Endothelial cell of umbilical vein (primary cell): ENCODE measurements around the gene TGFBI.

Source experiments
- CTCF ChIP-seq, 2 donors: IDR thresholded peaks; 1 replicate in 1 of 2; 2 replicates in 1 of 2; pipeline ENCODE4 v1.5.1; 2011; ENCODE audit warnings: low read length in 2 of 2, mild to moderate bottlenecking in 2 of 2, moderate library complexity in 2 of 2, control low read depth in 1 of 2, inconsistent platforms in 1 of 2, low read depth in 1 of 2; ENCODE audit not compliant: insufficient read depth in 1 of 2; ENCODE audit errors: extremely low read depth in 1 of 2
- EZH2 ChIP-seq: IDR thresholded peaks from 2 replicates; pipeline ENCODE4 v1.6.1; 2012; ENCODE audit warnings: borderline replicate concordance, low read depth, mild to moderate bottlenecking, moderate library complexity, low read length, inconsistent platforms; ENCODE audit not compliant: severe bottlenecking
- FOS ChIP-seq: IDR thresholded peaks from 2 replicates; pipeline ENCODE4 v1.6.1; 2011; ENCODE audit warnings: mild to moderate bottlenecking, low read length, moderate library complexity, borderline replicate concordance; ENCODE audit not compliant: insufficient read depth
- GATA2 ChIP-seq: IDR thresholded peaks from 2 replicates; pipeline ENCODE4 v1.7.0; 2011; ENCODE audit warnings: low read depth, mild to moderate bottlenecking, moderate library complexity, mixed read lengths, low read length; ENCODE audit not compliant: insufficient read length, insufficient read depth
- JUN ChIP-seq: IDR thresholded peaks from 2 replicates; pipeline ENCODE4 v1.6.1; 2011; ENCODE audit warnings: borderline replicate concordance, low read depth; ENCODE audit not compliant: insufficient read length, insufficient read depth
- MAX ChIP-seq: IDR thresholded peaks from 2 replicates; pipeline ENCODE4 v1.6.1; 2011; ENCODE audit not compliant: insufficient read depth, insufficient read length
- MYC ChIP-seq: IDR thresholded peaks from one replicate; pipeline ENCODE4 v1.6.1; 2011; ENCODE audit warnings: mild to moderate bottlenecking, low read depth, low read length
- POLR2A ChIP-seq: IDR thresholded peaks from 2 replicates; pipeline ENCODE4 v1.6.1; 2012; ENCODE audit warnings: low read depth, mild to moderate bottlenecking, control low read depth, low read length
- POLR2AphosphoS5 ChIP-seq: IDR thresholded peaks from 2 replicates; pipeline ENCODE4 v1.6.1; 2012; ENCODE audit warnings: low read depth, mild to moderate bottlenecking, control low read depth, low read length, moderate library complexity; ENCODE audit not compliant: insufficient read depth

- no peak for TF ChIP-seq POLR2A
- TF ChIP-seq CTCF (IDR thresholded peaks at IDR 0.05; ENCODE audit: extremely low read depth in 1 of 2, insufficient read depth in 1 of 2, low read depth in 1 of 2, low read length in 2 of 2) = no peak
- TF ChIP-seq EZH2 = no peak
- no peak for TF ChIP-seq JUN
- no peak for TF ChIP-seq POLR2AphosphoS5
- no peak for TF ChIP-seq MAX
- TF ChIP-seq GATA2 = no peak
- no peak for TF ChIP-seq MYC
- no peak for TF ChIP-seq FOS
These were observed 5.7 kb downstream of the TGFBI start for GRCh38 chr5:136034492-136034891.
